Measurements from ENCODE around the gene COMMD3. TPM values are rescaled to one million over a fixed set of nuclear protein-coding genes. Genes with fewer than 3 reads are reported as not detected.

The COMMD3 gene
- total and polyA plus RNA-seq, 2 of the 8 experiments (the other 6 are each of a cell fraction or from before 2014, with no cell fraction given): 2.3 to 2.7 TPM

DNA sequence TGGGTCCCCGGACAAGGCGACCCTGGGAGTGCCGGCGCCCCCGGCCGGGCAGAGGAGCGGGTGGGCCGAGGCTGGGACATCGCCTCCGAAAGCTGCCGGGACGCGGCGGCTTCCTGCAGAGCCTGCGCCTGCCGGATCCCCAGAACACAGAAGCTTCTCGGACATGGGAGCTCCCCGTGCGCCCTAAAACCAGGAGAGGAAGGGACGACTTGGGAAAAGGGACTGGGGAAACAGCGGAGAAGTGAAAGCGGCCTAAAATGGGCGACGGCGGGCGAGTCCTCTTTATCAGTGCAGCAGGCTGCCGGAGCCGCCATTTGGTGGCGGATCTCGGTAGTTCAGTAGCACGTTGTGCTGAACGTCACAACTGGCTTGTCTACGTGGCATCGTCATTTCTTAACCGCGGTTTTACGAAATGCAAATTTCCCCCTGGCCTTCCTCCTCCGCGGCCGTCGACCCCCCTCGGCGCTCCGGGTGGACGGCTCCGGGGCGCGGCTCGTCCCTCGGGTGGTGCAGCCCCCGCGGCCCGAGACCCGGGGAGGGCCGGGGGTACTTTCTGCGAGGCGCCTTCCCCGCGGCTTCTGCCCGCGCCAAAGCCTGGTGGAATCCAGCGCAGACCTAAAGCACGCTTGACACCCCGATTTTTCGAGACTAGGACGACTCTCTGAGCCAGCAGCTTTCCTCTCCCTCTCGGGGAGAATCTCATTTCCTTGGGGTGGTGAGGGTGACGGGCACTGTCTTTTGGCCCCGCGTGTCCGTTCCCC lies 19.2 kb downstream of the COMMD3 start:
- Histone ChIP-seq H2BK12ac (ENCODE audit: low read depth, low read length) (peak overlapping the region; percentile 84; the same call in 1 of the 2 replicates), H3K56ac (replicated peaks; ENCODE audit: insufficient read length, low read depth, low read length) (peak overlapping the region; percentile 39), H2BK20ac (ENCODE audit: low read length) (no peak overlapping the region), H3K23ac (ENCODE audit: insufficient read length) (no peak overlapping the region), H3K4me3 (ENCODE audit: extremely low read depth in 1 of 4, insufficient read depth in 2 of 4, low read depth in 3 of 4, low read length in 4 of 4) (peak overlapping the region; percentile 34 to 57 (median 48)), H4K91ac (replicated peaks; ENCODE audit: insufficient read length, low read length) (no peak overlapping the region), H4K8ac (ENCODE audit: extremely low read depth, insufficient read depth, low read length) (peak overlapping the region; percentile 83), H2BK120ac (replicated peaks; ENCODE audit: low read depth, low read length) (peak overlapping the region; percentile 64), H3K79me1 (ENCODE audit: low read depth, low read length) (no peaks in the 10 kb centered on the region), H3K4ac (replicated peaks; ENCODE audit: insufficient read length, low read depth, low read length) (no peak overlapping the region), H3K14ac (ENCODE audit: insufficient read length) (no peak overlapping the region), H3K79me2 (ENCODE audit: control insufficient read depth in 1 of 2, insufficient read depth in 2 of 2, low read length in 2 of 2) (no peaks in the 10 kb centered on the region), H2BK5ac (ENCODE audit: low read depth, low read length) (no peak overlapping the region; the same call in 1 of the 2 replicates), H2BK15ac (ENCODE audit: low read length) (0 out of 2 replicates have a peak overlapping the region, but pooled peaks have one; percentile 88), H3K36me3 (ENCODE audit: control insufficient read depth in 2 of 4, insufficient read depth in 4 of 4, low read length in 3 of 4) (peaks cover 0 to 3% (median 0%) of the 10 kb centered on the region in 4 experiments; a peak in 1 of 8 replicates), H3K18ac (ENCODE audit: extremely low read depth, low read length) (peak overlapping the region; percentile 71), H4K20me1 (replicated peaks in 1 of 2; ENCODE audit: control insufficient read depth in 1 of 2, insufficient read depth in 2 of 2, low read length in 2 of 2) (peaks cover 0 to 6% of the 10 kb centered on the region in 2 experiments), H2AK5ac (ENCODE audit: low read depth, low read length) (no peak overlapping the region), H3K4me2 (ENCODE audit: insufficient read depth in 1 of 2, low read depth in 2 of 2, low read length in 2 of 2) (peak overlapping the region; percentile 77 to 95), H3K23me2 (ENCODE audit: low read depth, low read length) (peaks cover 9% of the 10 kb centered on the region; the same call in 1 of the 2 replicates), H3K4me1 (replicated peaks in 1 of 4; ENCODE audit: control insufficient read depth in 3 of 4, insufficient read depth in 4 of 4, low read length in 3 of 4) (peaks cover 0 to 19% (median 9%) of the 10 kb centered on the region in 4 experiments; a peak in 6 of 7 replicates), H2AFZ (ENCODE audit: low read length) (peak overlapping the region; percentile 83), H3K27ac (ENCODE audit: low read depth, low read length) (no peak overlapping the region), H3K9me3 (ENCODE audit: insufficient read depth in 2 of 2, low read depth in 1 of 2, low read length in 1 of 2) (no peaks in the 10 kb centered on the region; a peak in 1 of 4 replicates), H3K27me3 (replicated peaks in 1 of 4; ENCODE audit: control insufficient read depth in 3 of 4, extremely low read depth in 1 of 4, insufficient read depth in 3 of 4, low read length in 3 of 4) (peaks cover 67 to 93% (median 80%) of the 10 kb centered on the region in 4 experiments), H4K5ac (ENCODE audit: insufficient read length, low read depth, low read length) (no peak overlapping the region), H3K9ac (replicated peaks in 1 of 4; ENCODE audit: extremely low read depth in 1 of 4, low read depth in 3 of 4, low read length in 3 of 4) (peak overlapping the region in 2 of 4 experiments; percentile 9 to 29; a peak in 3 of 7 replicates)
- 3% methylated on average over 63 of the region's 71 CpGs; no CpG with 5 or more reads in 1 of the 2 experiments for WGBS, 2 experiments (ENCODE audit: extremely low coverage in 1 of 2, insufficient coverage in 1 of 2, insufficient read length in 1 of 2, insufficient replicate concordance in 2 of 2, low coverage in 1 of 2, low lambda C conversion rate in 2 of 2, missing lambda C conversion rate in 1 of 2)
- ChIA-PET POLR2A (ENCODE audit: partially characterized antibody) (interaction anchor here (0.7 to 1.8 kb wide), 3 partner anchors 9 to 20 kb away, joined by 3 to 5 read pairs (median 4); partner anchors contain the start of gene COMMD3), CTCF (ENCODE audit: partially characterized antibody) (interaction anchor here (1.2 kb wide), 1 partner anchor 20 kb away, joined by 3 read pairs; the partner anchor contains the start of gene COMMD3)
- no peak for FAIRE-seq
- peak in 1 of 2 experiments; percentile 78 for DNase-seq (ENCODE audit: low read depth in 1 of 2, low spot score in 2 of 2)
- TF ChIP-seq SIRT6 (IDR thresholded peaks at IDR 0.05; ENCODE audit: low read length): no peak
- peak; percentile 90 for TF ChIP-seq YY1 (IDR thresholded peaks at IDR 0.05; ENCODE audit: low read depth, low read length)
- no peak; a peak in 1 of 4 replicates for TF ChIP-seq RAD21 (IDR thresholded peaks at IDR 0.05 in 1 of 2, conservative IDR thresholded peaks at IDR 0.05 in 1 of 2; ENCODE audit: low read depth in 2 of 2, low read length in 2 of 2)
- peak; percentile 95 for TF ChIP-seq MAX (IDR thresholded peaks at IDR 0.05)

All from H1 (cell line).